MM.1S (cell line): ENCODE results near the gene CRYBB2.

Experiments
- DNase-seq: peaks from one replicate; pipeline ENCODE4 v3.0.0-alpha.2; 2015
- H2AFZ ChIP-seq: fragments of 300-600 bp; sonication (generic); 2 replicates; pipeline ENCODE4 v1.6.0; 2016; ENCODE audit warnings: antibody characterized with exemption, low read length
- H3F3A ChIP-seq: fragments of 300-600 bp; sonication (generic); 2 replicates; pipeline ENCODE4 v1.6.1; 2016; ENCODE audit warnings: mild to moderate bottlenecking, antibody characterized with exemption, low read length, moderate library complexity, mixed read lengths; ENCODE audit not compliant: insufficient read depth
- H3K27ac ChIP-seq: fragments of 300-600 bp; sonication (generic); 2 replicates; pipeline ENCODE4 v1.5.1; 2016; ENCODE audit warnings: mild to moderate bottlenecking, low read length
- H3K27me3 ChIP-seq: fragments of 300-600 bp; sonication (generic); replicated peaks from 2 replicates; pipeline ENCODE4 v1.6.0; 2016; ENCODE audit warnings: low read length; ENCODE audit not compliant: insufficient read depth
- H3K36me3 ChIP-seq: fragments of 300-600 bp; sonication (generic); replicated peaks from 2 replicates; pipeline ENCODE4 v1.6.1; 2016; ENCODE audit warnings: mild to moderate bottlenecking, low read length, mixed read lengths; ENCODE audit not compliant: insufficient read depth
- H3K4me1 ChIP-seq: fragments of 300-600 bp; sonication (generic); 2 replicates; pipeline ENCODE4 v1.6.1; 2016; ENCODE audit warnings: low read length, mixed read lengths
- H3K4me2 ChIP-seq: fragments of 300-600 bp; sonication (generic); 2 replicates; pipeline ENCODE4 v1.6.0; 2016; ENCODE audit warnings: low read depth, low read length
- H3K4me3 ChIP-seq: fragments of 300-600 bp; sonication (generic); 2 replicates; pipeline ENCODE4 v1.5.1; 2016; ENCODE audit warnings: low read length, mixed read lengths
- H3K79me2 ChIP-seq: fragments of 300-600 bp; sonication (generic); 2 replicates; pipeline ENCODE4 v1.6.1; 2016; ENCODE audit warnings: mixed run types, low read length, mixed read lengths
- H3K9ac ChIP-seq: fragments of 300-600 bp; sonication (generic); 2 replicates; pipeline ENCODE4 v1.6.1; 2016; ENCODE audit warnings: low read length, mixed read lengths
- H3K9me2 ChIP-seq: fragments of 300-600 bp; sonication (generic); replicated peaks from 2 replicates; pipeline ENCODE4 v1.6.1; 2016; ENCODE audit warnings: mild to moderate bottlenecking, low read length, mixed read lengths; ENCODE audit not compliant: insufficient read depth
- H3K9me3 ChIP-seq: fragments of 300-600 bp; sonication (generic); replicated peaks from 2 replicates; pipeline ENCODE4 v1.6.1; 2016; ENCODE audit warnings: mild to moderate bottlenecking, low read length, mixed read lengths; ENCODE audit not compliant: insufficient read depth
- H4K20me1 ChIP-seq: fragments of 300-600 bp; sonication (generic); 2 replicates; pipeline ENCODE4 v1.6.1; 2016; ENCODE audit warnings: mild to moderate bottlenecking, low read length, moderate library complexity, mixed read lengths; ENCODE audit not compliant: insufficient read depth
- EZH2 ChIP-seq: fragments of 300-600 bp; sonication (generic); optimal IDR thresholded peaks from 2 replicates; pipeline ENCODE3; 2017; ENCODE audit warnings: low read depth, mild to moderate bottlenecking, antibody characterized with exemption, low read length, mixed read lengths
- EZH2phosphoT487 ChIP-seq: fragments of 300-600 bp; sonication (generic); IDR thresholded peaks from 2 replicates; pipeline ENCODE4 v1.6.1; 2018; ENCODE audit warnings: antibody characterized with exemption, low read length
- TF ChIP-seq, protein P1 (sequence below): fragments of 300-600 bp; sonication (generic); IDR thresholded peaks from 2 replicates; pipeline ENCODE4 v1.5.1; 2016; ENCODE audit warnings: antibody characterized with exemption, low read length, mixed read lengths

Gene CRYBB2

DNA sequence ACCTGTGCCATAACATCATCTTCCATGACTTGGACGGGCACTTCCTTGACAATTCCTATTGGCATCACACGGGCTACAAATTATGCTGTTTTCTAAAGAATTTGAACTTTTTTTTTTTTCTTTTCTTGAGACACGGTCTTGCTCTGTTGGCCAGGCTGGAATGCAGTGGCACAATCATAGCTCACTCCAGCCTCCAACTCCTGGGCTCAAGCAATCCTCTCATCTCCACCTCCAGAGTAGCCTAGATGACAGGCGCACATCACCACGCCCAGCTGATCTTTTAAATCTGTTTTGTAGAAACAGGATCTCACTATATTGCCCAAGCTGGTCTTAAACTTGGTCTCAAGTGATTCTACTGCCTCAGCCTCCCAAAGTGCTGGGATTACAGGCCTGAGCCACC lies 23.1 kb upstream of the CRYBB2 start:
- Histone ChIP-seq H3K4me1 (no peaks in the 10 kb centered on the region), H3K9ac (no peak overlapping the region), H2AFZ (no peak overlapping the region), H3K9me3 (no peaks in the 10 kb centered on the region), H3K9me2 (no peaks in the 10 kb centered on the region), H3K4me2 (no peak overlapping the region), H4K20me1 (no peaks in the 10 kb centered on the region), H3K27ac (no peak overlapping the region), H3K4me3 (no peak overlapping the region), H3F3A (no peaks in the 10 kb centered on the region), H3K27me3 (peaks cover 41% of the 10 kb centered on the region), H3K36me3 (no peaks in the 10 kb centered on the region), H3K79me2 (no peaks in the 10 kb centered on the region)
- TF ChIP-seq, protein P1, sequence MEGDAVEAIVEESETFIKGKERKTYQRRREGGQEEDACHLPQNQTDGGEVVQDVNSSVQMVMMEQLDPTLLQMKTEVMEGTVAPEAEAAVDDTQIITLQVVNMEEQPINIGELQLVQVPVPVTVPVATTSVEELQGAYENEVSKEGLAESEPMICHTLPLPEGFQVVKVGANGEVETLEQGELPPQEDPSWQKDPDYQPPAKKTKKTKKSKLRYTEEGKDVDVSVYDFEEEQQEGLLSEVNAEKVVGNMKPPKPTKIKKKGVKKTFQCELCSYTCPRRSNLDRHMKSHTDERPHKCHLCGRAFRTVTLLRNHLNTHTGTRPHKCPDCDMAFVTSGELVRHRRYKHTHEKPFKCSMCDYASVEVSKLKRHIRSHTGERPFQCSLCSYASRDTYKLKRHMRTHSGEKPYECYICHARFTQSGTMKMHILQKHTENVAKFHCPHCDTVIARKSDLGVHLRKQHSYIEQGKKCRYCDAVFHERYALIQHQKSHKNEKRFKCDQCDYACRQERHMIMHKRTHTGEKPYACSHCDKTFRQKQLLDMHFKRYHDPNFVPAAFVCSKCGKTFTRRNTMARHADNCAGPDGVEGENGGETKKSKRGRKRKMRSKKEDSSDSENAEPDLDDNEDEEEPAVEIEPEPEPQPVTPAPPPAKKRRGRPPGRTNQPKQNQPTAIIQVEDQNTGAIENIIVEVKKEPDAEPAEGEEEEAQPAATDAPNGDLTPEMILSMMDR: no peak
- TF ChIP-seq EZH2phosphoT487: no peak
- no peak for DNase-seq

DNA sequence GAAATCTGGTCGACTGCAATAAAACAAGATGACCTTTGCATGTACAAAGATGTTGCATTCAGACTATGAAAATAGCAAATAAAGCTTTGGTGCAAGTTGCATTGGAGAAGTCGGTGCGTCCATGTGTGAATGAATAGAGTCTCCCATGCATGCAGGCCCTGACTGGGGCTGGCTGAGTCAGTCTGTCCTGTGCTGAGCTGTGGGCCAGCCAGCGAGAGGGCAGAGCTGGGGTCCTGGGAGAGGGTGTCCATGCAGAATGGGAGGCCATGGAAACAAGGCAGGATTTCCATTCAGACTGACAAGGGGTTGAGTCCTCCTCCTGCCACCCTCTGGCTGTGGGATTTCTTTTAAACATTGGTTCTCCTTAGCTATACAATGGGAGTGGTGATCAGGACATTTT lies 22.1 kb upstream of the CRYBB2 start:
- no peak for DNase-seq
- no peak overlapping the region for H3K4me2 ChIP-seq
- peaks cover 44% of the 10 kb centered on the region for H3K27me3 ChIP-seq
- H3K4me1 ChIP-seq: no peaks in the 10 kb centered on the region
- H3K4me3 ChIP-seq: no peak overlapping the region
- H3K9me2 ChIP-seq: no peaks in the 10 kb centered on the region
- no peaks in the 10 kb centered on the region for H3K79me2 ChIP-seq
- no peaks in the 10 kb centered on the region for H3K9me3 ChIP-seq
- H4K20me1 ChIP-seq: no peaks in the 10 kb centered on the region
- no peaks in the 10 kb centered on the region for H3K36me3 ChIP-seq
- H3F3A ChIP-seq: no peaks in the 10 kb centered on the region
- no peak overlapping the region for H2AFZ ChIP-seq
- H3K27ac ChIP-seq: no peak overlapping the region
- no peak overlapping the region for H3K9ac ChIP-seq
- TF ChIP-seq EZH2phosphoT487 (no peak), EZH2 (no peak)
- TF ChIP-seq, protein P1: no peak

GRCh38 chr22:25199731-25200520 lies 19.5 kb upstream of the CRYBB2 start, which contains the start of gene CRYBB3:
CRYBB3 (plus strand) TSS chr22:25199858; CDS start chr22:25201397, 1,539 bp downstream.
- Histone ChIP-seq H3K4me3 (no peak within 1 kb of the TSS), H3K27me3 (peaks cover 59% of the 10 kb centered on the region), H2AFZ (no peak within 1 kb of the TSS), H3K9me3 (no peaks in the 10 kb centered on the region), H3K4me1 (no peaks in the 10 kb centered on the region), H3K4me2 (no peak within 1 kb of the TSS), H3K79me2 (no peaks in the 10 kb centered on the region), H3K9me2 (no peaks in the 10 kb centered on the region), H3K36me3 (no peaks in the 10 kb centered on the region), H3K9ac (no peak within 1 kb of the TSS), H4K20me1 (no peaks in the 10 kb centered on the region), H3F3A (no peaks in the 10 kb centered on the region), H3K27ac (no peak within 1 kb of the TSS)
- no peak for DNase-seq
- no peak for TF ChIP-seq EZH2
- no peak for TF ChIP-seq EZH2phosphoT487
- TF ChIP-seq, protein P1: no peak
